GM18861 (cell line): ENCODE measurements around the gene PMFBP1.
A peak's percentile ranks its signal among the peaks of the same experiment; 100 is the strongest.
"Not testable (repeated sequence)": the region's sequence is repeated elsewhere in the genome, so short reads cannot be mapped to it uniquely, and the experiment has no call there.

Experiments
- ATAC-seq: cut with Tn5 transposase; IDR thresholded peaks from one replicate; pipeline ENCODE4 v1.9.1; 2021; ENCODE audit not compliant: unreplicated experiment

The PMFBP1 gene

DNA sequence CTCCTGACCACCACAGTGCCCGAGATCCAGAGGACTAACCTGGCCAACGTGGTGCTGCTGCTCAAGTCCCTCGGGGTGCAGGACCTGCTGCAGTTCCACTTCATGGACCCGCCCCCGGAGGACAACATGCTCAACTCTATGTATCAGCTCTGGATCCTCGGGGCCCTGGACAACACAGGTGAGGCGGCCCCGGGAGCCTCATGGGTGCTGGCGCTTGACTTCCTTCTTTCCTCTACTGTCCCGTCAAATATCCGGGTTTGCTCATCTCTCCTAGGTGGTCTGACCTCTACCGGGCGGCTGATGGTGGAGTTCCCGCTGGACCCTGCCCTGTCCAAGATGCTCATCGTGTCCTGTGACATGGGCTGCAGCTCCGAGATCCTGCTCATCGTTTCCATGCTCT is 64.6 kb downstream of the PMFBP1 start:
- ATAC-seq: no peak

DNA sequence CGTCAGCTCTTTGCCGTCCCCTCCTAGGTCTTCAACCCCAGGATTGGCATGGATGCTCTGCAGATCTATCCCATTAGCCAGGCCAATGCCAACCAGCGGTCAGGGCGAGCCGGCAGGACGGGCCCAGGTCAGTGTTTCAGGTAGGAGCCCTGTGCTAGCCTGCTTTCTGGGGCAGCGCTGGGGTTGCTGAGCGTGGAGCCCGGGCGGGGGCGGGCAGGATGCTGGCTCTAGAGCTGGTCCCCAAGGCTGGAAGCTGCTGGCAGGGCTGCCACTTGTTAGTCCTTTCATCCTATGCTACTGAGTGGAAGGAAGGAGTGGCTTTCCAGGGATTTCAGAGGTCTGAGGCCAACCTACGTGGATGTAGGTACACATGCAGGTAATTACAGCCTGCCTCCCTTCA is 66.0 kb downstream of the PMFBP1 start:
- no peak for ATAC-seq

DNA sequence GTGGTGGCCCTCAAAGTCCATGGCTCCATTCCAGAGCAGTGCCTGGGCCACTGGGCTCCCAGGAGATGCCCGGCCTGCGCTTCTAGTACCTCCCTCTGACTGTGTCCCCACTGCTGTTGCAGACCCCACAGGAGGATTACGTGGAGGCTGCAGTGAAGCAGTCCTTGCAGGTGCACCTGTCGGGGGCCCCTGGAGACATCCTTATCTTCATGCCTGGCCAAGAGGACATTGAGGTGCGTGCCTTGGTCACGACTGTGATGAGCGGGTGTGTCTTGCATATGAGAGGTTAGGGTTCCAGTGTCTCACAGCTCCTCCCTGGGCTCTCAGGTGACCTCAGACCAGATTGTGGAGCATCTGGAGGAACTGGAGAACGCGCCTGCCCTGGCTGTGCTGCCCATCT is 67.0 kb downstream of the PMFBP1 start:
- no peak for ATAC-seq

DNA sequence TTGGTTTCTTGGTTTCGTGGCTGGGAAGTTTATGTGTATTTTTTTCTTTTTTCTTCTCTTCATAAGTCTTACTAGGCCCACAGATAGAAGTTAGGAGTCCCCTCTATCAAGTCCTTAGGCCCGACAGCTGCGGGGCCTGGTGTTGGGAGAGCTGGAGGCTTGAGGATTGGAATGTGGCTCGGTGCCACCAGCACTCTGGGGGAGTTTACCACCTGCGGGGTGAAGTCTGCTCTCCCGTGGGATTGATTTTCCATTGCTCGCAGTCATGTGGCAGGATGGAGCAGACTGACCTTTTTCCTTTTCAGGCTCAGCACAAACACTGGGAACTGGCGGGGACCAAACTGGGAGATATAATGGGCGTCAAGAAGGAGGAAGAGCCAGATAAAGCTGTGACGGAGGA is 70.8 kb downstream of the PMFBP1 start:
- ATAC-seq: no peak

DNA sequence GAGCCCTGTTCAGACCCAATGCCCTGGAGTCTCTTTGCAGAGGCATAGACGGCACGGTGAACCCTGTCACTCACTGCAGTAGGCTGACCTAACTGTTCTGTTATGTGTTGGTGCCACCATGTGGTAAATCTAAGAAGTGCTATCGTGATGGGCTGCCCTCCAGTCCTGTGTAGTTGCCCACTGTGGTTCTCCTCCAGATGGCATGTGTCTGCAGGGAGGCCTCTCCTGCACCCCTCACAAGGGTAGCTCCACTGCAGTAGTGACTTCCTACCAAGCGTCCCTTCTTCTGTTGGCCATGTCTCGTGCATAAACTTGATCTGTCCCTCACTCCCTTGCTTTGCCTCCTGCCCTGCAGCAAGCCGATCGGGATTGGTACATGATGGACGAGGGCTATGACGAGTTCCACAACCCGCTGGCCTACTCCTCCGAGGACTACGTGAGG is 72.6 kb downstream of the PMFBP1 start:
- peak; percentile 83 for ATAC-seq

DNA sequence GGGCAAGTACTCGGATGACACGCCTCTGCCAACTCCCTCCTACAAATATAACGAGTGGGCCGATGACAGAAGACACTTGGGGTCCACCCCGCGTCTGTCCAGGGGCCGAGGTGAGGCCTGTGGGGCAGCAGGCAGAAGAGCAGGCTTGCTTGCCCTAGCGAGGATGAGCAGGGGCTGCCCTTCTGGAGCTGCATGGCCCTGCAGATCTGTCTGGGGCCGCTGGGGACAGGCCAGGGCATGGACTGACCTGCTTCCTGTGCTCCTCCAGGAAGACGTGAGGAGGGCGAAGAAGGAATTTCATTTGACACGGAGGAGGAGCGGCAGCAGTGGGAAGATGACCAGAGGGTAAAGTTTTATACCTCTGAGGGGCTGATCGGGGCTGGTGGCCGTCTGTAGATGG is 73.0 kb downstream of the PMFBP1 start:
- no peak for ATAC-seq

DNA sequence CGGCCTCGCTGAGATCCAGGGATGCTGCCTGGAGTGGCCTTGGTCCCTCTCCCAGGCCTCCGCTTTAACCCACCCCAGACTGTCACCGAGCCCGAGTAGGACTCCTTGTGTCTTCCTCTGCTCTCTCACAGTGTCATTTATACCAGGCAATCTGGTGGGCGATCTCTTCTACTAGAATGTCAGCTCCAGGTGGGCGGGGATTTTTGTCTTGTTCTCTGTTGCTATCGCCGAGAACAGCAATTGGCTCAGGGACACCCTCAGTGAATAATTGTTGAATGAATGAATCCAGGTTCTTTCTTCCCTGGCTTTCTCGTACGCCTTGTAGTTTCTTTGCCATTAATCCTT is 77.7 kb downstream of the PMFBP1 start:
- ATAC-seq: no peak

DNA sequence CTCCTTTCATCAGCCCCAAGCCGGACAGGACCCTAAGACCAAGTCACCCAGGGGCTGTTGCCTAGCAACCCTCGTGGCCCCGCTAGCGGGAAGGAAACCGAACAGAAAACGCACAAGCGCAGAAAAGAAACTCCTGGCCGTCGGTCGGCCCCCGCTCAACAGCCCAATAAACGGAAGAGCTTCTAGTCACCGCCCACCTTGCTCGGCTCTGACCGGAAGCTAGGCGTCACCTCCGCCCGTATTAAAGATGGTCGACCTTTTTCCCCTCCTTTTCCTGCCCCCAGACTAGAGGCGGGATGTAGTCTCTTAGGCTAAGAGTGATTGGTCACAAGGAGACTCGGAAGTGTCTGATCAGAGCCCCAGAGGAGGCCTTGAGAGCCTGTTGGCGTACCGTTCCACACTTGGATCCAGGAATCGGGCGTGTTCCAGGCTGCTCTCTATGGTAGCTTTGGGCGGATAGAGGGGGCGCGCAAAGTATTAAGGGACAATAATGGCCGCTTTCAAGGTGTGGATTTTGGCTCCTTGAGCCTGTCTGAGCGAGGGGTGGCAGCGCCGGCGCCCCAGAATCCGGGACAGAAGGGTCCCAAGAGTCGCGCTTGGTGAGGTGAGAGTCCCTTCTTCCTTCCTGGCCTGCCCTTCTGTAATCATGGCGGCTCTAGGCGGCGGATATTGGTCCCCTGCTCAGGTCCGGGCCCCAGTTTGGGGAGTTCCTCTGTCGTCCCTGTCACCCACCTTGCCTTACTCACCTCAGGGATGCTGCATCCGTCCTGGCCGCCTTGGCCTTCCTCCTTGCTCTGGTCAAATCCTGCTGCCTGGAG is 78.3 kb downstream of the PMFBP1 start, which contains the start of the genes DHX38 and TXNL4B:
DHX38 (plus strand) TSS at position 400 of the 818 bp plus-strand sequence. CDS start 2,311 bp downstream, outside the sequence.
TXNL4B (minus strand) TSS at position 173 of the 818 bp plus-strand sequence. CDS start 2,871 bp downstream, outside the sequence.
- ATAC-seq: peak; percentile 98

DNA sequence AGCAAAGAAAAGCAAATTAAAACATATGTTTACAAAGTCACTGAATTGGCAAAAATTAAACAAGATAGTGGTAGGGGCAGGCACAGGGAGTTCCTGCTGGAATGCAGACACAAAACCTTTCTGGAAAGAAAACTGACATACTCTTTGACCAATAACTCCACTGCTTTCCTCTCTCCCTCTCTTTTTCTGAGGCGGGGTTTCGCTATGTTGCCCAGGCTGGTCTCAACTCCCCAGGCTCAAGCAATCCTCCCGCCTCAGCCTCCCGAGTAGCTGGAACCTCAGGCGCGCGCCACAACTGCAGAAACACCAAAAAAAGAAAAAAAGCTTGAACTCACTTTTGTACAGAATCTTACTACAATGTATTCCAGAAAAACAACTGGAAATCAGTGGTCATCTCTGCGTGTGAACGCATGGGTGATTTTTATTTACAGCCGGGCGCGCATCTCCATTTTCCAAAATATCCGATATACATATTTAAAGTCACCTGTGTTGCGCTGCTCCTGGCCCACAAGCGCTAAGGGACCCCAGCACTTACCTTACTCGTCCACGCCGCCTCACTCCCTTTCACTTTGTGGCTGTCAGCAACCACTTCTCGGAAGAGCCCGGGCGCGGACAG is 79.0 kb downstream of the PMFBP1 start:
- ATAC-seq: no peak

DNA sequence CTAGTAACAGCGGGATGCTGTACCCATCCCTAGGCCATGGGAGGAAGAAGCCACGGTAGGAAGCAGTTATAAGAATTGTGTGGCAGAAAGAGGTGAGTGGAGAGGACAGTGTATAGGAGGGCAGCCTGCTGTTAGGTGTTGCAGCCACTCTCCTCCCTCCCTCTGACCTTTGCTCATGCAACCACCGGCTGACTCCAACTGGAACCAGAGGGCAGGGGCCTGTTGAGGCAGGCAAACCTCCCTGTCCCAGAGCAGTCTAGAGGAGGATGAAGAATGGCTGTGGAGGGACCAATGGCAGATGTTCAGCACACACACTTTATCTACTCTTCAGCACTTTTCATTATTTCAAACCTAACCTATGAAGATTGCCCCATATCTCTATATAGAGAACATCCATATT is 80.7 kb downstream of the PMFBP1 start:
- ATAC-seq: no peak

DNA sequence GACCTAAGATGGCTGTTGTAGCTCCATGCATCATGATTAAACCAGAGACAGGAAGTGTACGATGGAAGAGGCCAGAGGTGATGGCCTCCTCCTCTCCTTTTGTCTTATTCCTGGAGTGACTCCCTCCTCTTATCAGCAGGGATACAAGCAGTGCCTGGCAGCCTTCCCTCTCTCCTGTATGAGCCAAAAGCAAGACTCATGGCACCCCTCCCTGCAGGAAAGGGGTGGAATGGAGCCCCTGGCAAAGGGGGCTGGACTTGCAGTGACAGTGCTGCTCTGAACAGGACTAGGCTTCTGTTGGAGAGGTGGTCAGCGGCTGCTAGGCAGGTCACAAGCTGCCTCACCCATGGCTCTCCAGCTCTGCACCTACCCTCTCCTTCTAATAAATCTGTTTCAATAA is 87.0 kb downstream of the PMFBP1 start:
- no peak for ATAC-seq

DNA sequence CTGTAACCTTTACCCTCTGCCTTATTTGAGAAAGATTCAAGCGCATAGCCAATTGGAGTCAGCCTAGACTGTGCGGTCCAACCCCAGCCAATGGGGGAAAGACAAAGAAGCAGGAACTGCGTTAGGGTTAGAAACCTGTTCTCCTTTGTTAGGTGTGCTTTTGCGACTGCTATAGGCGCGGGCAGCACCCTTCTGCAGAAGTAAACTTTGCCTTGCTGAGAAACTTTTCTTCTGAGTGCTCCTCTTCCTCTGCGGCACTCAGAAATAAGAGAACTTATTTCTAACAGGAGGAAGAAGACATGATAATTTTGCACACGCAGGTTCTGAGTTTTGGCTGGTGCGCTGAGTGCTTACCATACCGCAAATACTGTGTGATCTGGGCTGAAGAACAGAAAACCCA is 87.5 kb downstream of the PMFBP1 start:
- no peak for ATAC-seq

DNA sequence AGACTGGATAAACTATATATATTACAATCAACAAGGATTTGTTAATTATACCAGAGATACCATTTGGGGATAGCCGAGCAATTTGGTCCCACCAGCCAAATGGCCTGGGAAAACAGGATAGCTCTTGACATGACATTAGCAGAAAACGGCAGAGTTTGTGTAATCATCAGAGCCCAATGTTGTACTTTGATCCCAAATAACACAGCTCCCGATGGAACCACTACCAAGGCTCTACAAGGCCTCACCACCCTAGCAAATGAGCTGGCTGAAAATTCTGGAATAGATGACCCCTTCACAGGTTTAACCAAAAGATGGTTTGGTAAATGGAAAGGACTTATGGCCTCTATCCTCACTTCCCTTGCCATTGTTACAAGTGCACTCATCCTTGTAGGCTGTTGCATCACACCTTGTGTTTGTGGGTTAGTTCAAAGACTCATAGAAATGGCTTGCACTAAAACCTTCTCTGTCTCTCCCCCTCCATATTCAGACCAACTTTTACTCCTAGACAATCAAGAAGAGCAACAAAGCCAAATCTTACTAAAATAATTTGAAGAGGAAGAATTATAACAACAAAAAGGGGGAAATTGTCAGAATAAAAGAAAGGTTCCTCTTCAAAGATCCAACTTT is 88.1 kb downstream of the PMFBP1 start:
- ATAC-seq: no peak

DNA sequence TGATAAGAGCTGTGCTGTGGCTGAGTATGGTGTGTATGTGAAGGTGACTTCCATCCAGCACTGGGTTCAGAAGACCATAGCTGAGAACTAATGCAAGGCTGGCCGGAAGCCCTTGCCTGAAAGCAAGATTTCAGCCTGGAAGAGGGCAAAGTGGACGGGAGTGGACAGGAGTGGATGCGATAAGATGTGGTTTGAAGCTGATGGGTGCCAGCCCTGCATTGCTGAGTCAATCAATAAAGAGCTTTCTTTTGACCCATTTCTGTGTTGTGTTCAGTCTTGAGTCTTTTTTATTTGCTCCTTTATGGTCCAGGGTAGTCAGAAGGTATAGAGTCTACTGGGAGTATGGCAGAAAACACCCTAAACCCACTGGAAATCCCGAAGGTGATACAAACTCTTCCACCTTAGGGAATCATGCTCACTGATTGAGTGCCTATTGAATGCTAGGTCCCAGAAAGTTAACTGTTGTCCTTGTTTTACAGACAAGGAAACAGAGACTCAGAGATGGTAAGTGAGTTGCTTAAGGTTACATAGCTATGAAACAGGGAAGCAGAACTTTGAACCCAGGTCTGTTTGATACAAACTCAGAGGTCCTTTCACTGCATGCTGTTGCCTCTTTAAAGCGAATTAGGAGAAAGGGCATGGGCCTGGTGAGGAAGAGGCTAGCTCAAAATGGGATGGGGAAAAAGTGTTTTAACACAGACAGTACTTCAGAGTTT is 94.8 kb downstream of the PMFBP1 start:
- not testable (repeated sequence) for ATAC-seq

DNA sequence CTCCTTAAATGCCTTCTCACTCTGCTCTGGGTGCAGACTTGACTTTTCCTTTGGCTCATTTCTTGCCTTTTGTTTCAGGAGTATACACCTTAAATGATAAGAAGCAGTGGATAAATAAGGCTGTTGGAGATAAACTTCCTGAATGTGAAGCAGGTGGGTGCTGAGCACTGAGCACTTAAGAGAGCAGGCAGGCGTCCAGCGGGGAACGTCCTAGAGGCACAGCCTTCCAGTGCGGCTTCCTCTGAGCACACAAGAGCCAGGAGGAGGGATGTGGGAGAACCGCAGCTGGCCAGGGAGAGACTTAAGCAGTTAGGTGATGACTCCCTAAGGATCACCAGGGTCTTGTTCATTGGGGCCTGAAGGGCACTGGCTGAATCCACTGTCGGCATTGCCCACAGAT is 96.9 kb downstream of the PMFBP1 start:
- ATAC-seq: not testable (repeated sequence)

DNA sequence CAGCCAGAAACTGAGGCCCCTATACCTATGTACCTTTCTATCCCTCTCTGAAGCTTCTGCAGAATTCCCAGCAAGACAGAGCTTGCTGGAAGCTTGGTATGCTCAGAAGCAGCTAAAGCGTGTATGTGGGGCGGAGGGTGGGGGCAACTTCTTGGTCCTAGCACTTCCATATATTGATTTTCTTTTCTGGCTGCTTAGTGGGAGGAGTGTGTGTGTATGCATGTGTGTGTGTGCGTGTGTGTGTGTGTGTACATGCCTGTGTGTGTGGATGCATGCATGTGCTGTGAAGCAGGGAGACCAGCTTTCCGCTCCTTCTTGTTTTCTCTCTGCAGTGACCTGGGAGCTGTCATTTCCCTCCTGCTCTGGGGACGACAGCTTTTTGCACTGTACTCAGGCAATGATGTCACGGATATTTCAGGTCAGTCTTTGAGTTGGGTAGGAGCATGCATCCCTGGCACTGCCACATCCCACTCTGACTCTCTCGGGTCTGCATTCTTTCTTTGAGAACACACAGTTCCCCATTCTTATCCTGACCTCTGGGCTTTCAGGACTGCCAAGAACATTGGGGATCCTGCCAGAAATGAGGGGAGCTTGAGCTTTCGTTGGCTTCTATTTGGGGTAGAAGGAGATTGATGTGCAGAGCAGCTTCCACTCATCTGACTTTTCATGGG is 98.3 kb downstream of the PMFBP1 start:
- no peak for ATAC-seq

DNA sequence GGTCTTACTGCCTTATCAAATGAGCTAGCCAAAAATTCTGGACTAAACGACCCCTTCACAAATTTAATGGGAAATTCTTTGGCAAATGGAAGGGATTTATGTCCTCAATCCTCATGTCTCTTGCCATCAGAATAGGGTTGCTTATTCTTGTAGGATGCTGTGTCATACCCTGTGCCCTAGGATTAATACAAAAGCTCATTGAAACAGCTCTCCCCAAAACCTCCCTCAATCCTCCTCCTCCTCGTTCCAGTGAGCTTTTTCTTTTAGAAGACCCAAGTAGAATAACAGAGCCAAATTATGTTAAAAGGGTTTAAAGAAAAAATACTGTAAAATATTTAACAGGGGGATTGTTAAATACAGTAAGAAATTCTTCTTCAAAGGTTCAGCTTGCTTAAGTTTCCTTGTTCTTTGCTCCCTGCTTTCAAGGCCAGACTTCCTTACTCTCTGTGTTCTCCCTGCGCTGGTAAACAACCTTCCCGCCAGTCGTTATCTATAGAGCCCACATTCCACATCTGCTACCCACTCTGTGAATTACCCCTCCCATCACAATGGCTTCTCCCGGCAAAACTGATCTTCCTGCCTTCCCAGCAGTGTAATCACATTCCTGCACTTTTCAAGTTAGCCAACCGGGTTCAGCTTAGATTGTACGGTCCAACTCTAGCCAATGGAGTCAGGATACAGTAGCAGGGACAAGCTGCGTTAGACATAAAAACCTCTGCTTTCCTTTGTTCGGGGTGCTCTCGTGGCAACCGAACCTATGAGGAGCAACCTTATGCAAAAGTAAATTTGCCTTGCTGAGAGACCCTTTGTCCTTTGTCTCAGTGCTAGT is 99.2 kb downstream of the PMFBP1 start:
- ATAC-seq: no peak
